PC-3 (cell line): ENCODE data around the gene CD44. TPM values are rescaled to one million over a fixed set of nuclear protein-coding genes. Genes with fewer than 3 reads are reported as not detected.

Experiments used
- ATAC-seq: fragments of 200-7000 bp; cut with Tn5 transposase; 2 replicates; pipeline ENCODE4 v1.9.1; 2020; ENCODE audit warnings: mild to moderate bottlenecking, moderate library complexity
- BruUV-seq: library from RNA; stranded (reverse); fragments of 400-500 nt; replicated peaks from 2 replicates; lab custom pipeline; 2021; lab: Mats Ljungman, UMichigan
- CTCF ChIA-PET: fragments of 300-600 bp; sonication (Branson Sonifier 250); formaldehyde crosslinking; loops from one replicate; lab custom pipeline; 2022; ENCODE audit warnings: antibody characterized with exemption; lab: Charles Lee
- POLR2A ChIA-PET: fragments of 300-600 bp; sonication (Branson Sonifier 250); formaldehyde crosslinking; loops from one replicate; lab custom pipeline; 2022; ENCODE audit warnings: antibody characterized with exemption; ENCODE audit not compliant: unreplicated experiment; lab: Charles Lee
- DNase-seq: peaks from one replicate; pipeline ENCODE4 v3.0.0-alpha.2; 2015
- H2AFZ ChIP-seq: fragments of 300-600 bp; sonication (generic); 2 replicates; pipeline ENCODE4 v1.6.0; 2016; ENCODE audit warnings: antibody characterized with exemption, low read length
- H3F3A ChIP-seq: fragments of 300-600 bp; sonication (generic); one replicate; pipeline ENCODE4 v1.6.0; 2017; ENCODE audit warnings: antibody characterized with exemption, low read length, control low read depth, mild to moderate bottlenecking; ENCODE audit not compliant: unreplicated experiment
- H3K27ac ChIP-seq: fragments of 300-600 bp; sonication (generic); 2 replicates; pipeline ENCODE4 v1.5.1; 2016; ENCODE audit warnings: mild to moderate bottlenecking, low read length
- H3K27me3 ChIP-seq: fragments of 300-600 bp; sonication (generic); 2 replicates; pipeline ENCODE4 v1.6.1; 2016; ENCODE audit warnings: low read length, mixed read lengths
- H3K36me3 ChIP-seq: fragments of 300-600 bp; sonication (generic); 2 replicates; pipeline ENCODE4 v1.6.1; 2016; ENCODE audit warnings: low read depth, mixed run types, low read length, mixed read lengths
- H3K4me1 ChIP-seq: fragments of 300-600 bp; sonication (generic); 2 replicates; pipeline ENCODE4 v1.5.1; 2016; ENCODE audit warnings: low read length; ENCODE audit not compliant: insufficient read depth
- H3K4me2 ChIP-seq: fragments of 300-600 bp; sonication (generic); 2 replicates; pipeline ENCODE4 v1.6.0; 2016; ENCODE audit warnings: low read length
- H3K4me3 ChIP-seq: fragments of 300-600 bp; sonication (generic); 2 replicates; pipeline ENCODE4 v1.5.1; 2016; ENCODE audit warnings: mild to moderate bottlenecking, low read length, mixed read lengths
- H3K79me2 ChIP-seq: fragments of 300-600 bp; sonication (generic); 2 replicates; pipeline ENCODE4 v1.6.1; 2017; ENCODE audit warnings: low read length, mixed read lengths
- H3K9ac ChIP-seq: fragments of 300-600 bp; sonication (generic); 2 replicates; pipeline ENCODE4 v1.6.0; 2016; ENCODE audit warnings: mild to moderate bottlenecking, low read length
- H3K9me2 ChIP-seq: fragments of 300-600 bp; sonication (generic); replicated peaks from 2 replicates; pipeline ENCODE4 v1.6.1; 2016; ENCODE audit warnings: mixed run types, low read length, mixed read lengths
- H3K9me3 ChIP-seq: fragments of 300-600 bp; sonication (generic); 2 replicates; pipeline ENCODE4 v1.6.1; 2016; ENCODE audit warnings: low read length, mixed read lengths
- H4K20me1 ChIP-seq: fragments of 300-600 bp; sonication (generic); 2 replicates; pipeline ENCODE4 v1.6.1; 2016; ENCODE audit warnings: low read length, mixed read lengths
- EZH2 ChIP-seq: fragments of 300-600 bp; sonication (generic); IDR thresholded peaks from one replicate; pipeline ENCODE4 v1.6.1; 2017; ENCODE audit warnings: antibody characterized with exemption, mild to moderate bottlenecking, low read length; ENCODE audit not compliant: unreplicated experiment
- EZH2phosphoT487 ChIP-seq: fragments of 300-600 bp; sonication (generic); IDR thresholded peaks from 2 replicates; pipeline ENCODE4 v1.6.1; 2018; ENCODE audit warnings: mild to moderate bottlenecking, antibody characterized with exemption, low read length, borderline replicate concordance
- intact Hi-C: fragments of 100-400 bp; cut with micrococcal nuclease; formaldehyde crosslinking; loops from 2 replicates; pipeline ENCODE4 v1.9.0; 2023
- total RNA-seq: library from RNA; depleted of rRNA; stranded (reverse); fragments of >200 nt; gene quantifications from 2 replicates; pipeline ENCODE4 v1.2.3, GENCODE V29; 2014
- TF ChIP-seq, protein P1 (sequence below): fragments of 300-600 bp; sonication (generic); conservative IDR thresholded peaks from 2 replicates; pipeline ENCODE4 v1.5.1; 2017; ENCODE audit warnings: antibody characterized with exemption, low read depth, mild to moderate bottlenecking, low read length

The CD44 gene
- total RNA-seq, 1 experiment from 2014 or later: 181 TPM

- Histone ChIP-seq H3K4me3 (0 out of 2 replicates have a peak overlapping the region, but pooled peaks have one; percentile 27), H3K9me3 (no peaks in the 10 kb centered on the region), H3K4me1 (peaks cover 19% of the 10 kb centered on the region), H2AFZ (0 out of 2 replicates have a peak overlapping the region, but pooled peaks have one; percentile 12), H3K79me2 (no peaks in the 10 kb centered on the region), H3K9me2 (no peaks in the 10 kb centered on the region), H3K27ac (peak overlapping the region; percentile 50), H3K27me3 (no peaks in the 10 kb centered on the region), H3K36me3 (no peaks in the 10 kb centered on the region), H3K4me2 (peak overlapping the region; percentile 55), H3F3A (no peaks in the 10 kb centered on the region), H3K9ac (no peak overlapping the region), H4K20me1 (no peaks in the 10 kb centered on the region)
- TF ChIP-seq EZH2phosphoT487 (no peak), EZH2 (no peak)
- TF ChIP-seq, protein P1, sequence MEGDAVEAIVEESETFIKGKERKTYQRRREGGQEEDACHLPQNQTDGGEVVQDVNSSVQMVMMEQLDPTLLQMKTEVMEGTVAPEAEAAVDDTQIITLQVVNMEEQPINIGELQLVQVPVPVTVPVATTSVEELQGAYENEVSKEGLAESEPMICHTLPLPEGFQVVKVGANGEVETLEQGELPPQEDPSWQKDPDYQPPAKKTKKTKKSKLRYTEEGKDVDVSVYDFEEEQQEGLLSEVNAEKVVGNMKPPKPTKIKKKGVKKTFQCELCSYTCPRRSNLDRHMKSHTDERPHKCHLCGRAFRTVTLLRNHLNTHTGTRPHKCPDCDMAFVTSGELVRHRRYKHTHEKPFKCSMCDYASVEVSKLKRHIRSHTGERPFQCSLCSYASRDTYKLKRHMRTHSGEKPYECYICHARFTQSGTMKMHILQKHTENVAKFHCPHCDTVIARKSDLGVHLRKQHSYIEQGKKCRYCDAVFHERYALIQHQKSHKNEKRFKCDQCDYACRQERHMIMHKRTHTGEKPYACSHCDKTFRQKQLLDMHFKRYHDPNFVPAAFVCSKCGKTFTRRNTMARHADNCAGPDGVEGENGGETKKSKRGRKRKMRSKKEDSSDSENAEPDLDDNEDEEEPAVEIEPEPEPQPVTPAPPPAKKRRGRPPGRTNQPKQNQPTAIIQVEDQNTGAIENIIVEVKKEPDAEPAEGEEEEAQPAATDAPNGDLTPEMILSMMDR: peak; percentile 40
- ChIA-PET POLR2A (no interaction called here), CTCF (interaction anchor here (0.7 kb wide), 2 partner anchors 14 to 36 kb away, joined by 3 to 4 read pairs; no protein-coding TSS in a partner anchor)
- intact Hi-C loops: no loop called here
- no TSS peak for BruUV-seq
- ATAC-seq: peak; percentile 94
- DNase-seq: peak; percentile 84
Observed at GRCh38 chr11:35274909-35275785, 136.2 kb downstream of the CD44 start.

- TF ChIP-seq EZH2 (no peak), EZH2phosphoT487 (no peak)
- TF ChIP-seq, protein P1: no peak
- Histone ChIP-seq H3K9ac (no peak overlapping the region), H3K27ac (peak overlapping the region; percentile 50), H3K4me3 (0 out of 2 replicates have a peak overlapping the region, but pooled peaks have one; percentile 27), H3K9me3 (no peaks in the 10 kb centered on the region), H3K79me2 (no peaks in the 10 kb centered on the region), H3K4me2 (peak overlapping the region; percentile 55), H3K9me2 (no peaks in the 10 kb centered on the region), H3K4me1 (peaks cover 19% of the 10 kb centered on the region), H4K20me1 (no peaks in the 10 kb centered on the region), H3K27me3 (no peaks in the 10 kb centered on the region), H2AFZ (no peak overlapping the region), H3K36me3 (no peaks in the 10 kb centered on the region), H3F3A (no peaks in the 10 kb centered on the region)
- ChIA-PET CTCF (interaction anchor here (0.7 kb wide), 2 partner anchors 14 to 37 kb away, joined by 3 to 4 read pairs; no protein-coding TSS in a partner anchor), POLR2A (no interaction called here)
- intact Hi-C loops: no loop called here
- DNase-seq (no peak), ATAC-seq (no peak; the same call in 1 of the 2 replicates)
- BruUV-seq: no TSS peak
Observed at GRCh38 chr11:35275786-35276170, 136.8 kb downstream of the CD44 start.
